AG09319 (cell line): ENCODE measurements around the gene FDX1.

Experiments used
- DNase-seq: peaks from one replicate; pipeline ENCODE4 v3.0.0-alpha.2; 2010; ENCODE audit warnings: low read depth; ENCODE audit errors: extremely low read depth
- TF ChIP-seq, protein P1 (sequence below): IDR thresholded peaks from 2 replicates; pipeline ENCODE4 v1.5.1; 2011; ENCODE audit warnings: low read depth, mild to moderate bottlenecking, inconsistent platforms, low read length, moderate library complexity

The FDX1 gene

DNA sequence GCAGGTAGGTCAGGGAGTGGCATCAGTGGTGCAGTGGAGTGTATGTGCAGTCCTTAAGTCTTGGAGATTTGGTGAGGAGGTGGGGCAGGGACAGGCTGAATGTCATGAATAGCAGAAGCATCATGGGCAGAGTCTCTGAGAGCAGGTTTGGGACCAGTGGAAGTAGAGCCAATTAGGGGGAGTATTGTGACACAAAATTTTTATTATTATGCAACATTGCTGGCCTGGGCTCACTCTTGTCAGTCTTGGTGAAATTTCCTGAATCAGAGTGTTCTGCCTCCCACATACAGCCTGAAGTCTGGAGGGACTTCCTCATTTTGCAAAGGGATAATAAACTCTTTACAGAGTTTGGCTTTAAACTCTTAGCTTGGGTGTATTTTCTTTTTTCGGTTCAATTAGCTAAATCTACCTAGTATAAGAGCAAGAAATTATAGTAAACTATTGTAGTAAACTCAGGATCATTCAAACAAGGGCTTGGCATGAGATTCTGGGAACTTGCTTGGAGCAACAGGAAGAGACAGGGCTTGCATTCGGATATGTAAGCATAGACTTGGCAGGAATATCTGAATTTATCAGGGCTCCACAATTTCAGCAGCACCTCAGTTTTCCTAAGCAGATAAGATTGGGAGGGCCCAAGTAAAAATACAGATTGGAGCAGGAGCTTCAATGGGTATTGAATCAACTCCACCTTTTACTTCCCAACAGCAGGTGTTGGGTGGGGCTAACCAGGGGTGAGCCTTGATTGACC is 67.7 kb downstream of the FDX1 start:
- TF ChIP-seq, protein P1, sequence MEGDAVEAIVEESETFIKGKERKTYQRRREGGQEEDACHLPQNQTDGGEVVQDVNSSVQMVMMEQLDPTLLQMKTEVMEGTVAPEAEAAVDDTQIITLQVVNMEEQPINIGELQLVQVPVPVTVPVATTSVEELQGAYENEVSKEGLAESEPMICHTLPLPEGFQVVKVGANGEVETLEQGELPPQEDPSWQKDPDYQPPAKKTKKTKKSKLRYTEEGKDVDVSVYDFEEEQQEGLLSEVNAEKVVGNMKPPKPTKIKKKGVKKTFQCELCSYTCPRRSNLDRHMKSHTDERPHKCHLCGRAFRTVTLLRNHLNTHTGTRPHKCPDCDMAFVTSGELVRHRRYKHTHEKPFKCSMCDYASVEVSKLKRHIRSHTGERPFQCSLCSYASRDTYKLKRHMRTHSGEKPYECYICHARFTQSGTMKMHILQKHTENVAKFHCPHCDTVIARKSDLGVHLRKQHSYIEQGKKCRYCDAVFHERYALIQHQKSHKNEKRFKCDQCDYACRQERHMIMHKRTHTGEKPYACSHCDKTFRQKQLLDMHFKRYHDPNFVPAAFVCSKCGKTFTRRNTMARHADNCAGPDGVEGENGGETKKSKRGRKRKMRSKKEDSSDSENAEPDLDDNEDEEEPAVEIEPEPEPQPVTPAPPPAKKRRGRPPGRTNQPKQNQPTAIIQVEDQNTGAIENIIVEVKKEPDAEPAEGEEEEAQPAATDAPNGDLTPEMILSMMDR, result no peak
- no peak for DNase-seq

DNA sequence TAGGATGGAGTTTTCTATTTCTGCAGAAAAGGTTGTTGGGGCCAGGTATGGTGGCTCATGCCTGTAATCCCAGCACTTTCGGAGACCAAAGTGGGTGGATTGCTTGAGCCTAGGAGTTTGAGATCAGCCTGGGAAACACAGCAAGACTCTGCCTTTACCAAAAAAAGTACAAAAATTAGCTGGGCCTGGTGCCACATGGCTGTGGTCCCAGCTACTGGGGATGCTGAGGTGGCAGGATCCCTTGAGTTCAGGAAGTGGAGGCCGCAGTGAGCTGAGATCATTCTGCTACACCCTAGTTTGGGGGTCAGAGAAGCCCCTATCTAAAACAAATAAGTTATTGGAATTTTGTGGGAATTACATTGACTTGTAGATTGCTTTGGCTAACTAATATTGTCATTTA is 71.7 kb downstream of the FDX1 start:
- no peak for DNase-seq
- TF ChIP-seq, protein P1, result no peak

DNA sequence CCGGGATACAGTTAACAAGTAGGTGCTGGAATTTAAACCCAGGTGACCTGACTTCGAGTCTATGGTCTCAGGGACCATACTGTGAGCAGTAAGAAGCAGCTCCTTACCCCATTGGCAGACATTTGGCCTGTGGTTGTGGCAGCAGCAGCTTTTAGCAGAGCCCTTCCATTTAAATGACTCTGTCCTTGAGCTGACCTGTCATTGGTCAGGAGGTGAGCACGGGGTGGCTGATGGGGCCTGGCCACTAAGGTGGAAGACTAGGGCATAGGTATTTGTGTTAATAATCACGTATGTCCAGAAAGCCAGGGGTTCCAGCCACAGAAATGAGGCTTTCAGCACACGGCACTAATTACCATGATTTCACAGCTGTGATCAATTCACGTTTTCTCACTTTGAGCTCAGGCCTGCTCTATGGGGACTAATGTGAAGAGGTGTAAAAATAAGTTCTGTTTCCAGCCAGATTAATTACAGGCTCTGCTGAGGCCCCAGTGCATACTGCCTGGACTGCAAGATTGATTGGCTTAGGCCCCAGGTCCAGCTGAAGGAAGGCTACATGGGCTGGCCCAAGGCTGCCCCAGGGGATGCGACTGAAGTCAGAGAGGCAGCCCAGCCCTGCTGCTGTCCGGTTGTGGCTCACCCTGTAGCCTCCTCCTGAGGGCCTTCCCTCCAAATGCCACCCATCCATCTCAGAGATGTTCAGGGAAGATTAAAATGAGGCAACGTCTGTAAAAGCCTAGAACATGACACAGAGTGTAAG is 76.0 kb downstream of the FDX1 start:
- TF ChIP-seq, protein P1, result no peak
- no peak for DNase-seq

DNA sequence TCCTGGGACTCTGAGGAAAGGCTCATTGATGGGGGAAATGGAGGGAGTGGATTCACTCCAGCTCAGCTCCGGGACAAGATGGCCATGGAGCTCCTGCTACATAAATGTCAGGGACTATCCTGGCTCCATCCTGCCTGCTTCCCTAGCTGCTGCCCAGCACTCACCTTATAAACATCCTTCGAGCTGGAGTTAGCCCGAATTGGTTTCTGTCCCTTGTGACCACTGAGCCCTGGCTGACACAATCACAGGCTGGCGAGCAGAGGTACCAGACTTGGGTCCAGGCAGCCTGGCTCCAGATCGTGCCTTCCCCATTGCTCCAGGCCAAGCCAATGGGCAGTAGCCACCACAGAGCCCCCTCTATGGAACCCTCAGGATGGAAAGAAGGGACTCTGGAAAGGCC is 77.6 kb downstream of the FDX1 start:
- TF ChIP-seq, protein P1, result no peak
- DNase-seq, result no peak

DNA sequence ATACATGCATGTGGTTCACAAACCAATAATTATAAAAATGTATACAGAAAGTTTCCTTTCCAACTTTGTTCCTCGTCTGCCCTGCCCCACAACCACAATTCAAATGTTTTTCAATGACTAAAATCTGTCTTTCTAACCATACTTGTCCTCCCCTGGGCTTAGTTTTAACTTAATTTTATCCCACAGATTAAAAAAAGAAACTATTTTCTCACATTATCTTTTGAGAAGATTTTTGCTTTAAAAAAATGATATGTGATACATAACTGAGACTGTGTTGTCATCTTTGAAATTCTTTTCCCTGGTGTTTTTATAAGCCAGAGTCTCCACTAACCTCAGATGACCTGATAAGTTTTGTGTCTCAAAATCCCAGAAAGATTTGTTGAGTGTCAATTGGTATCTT is 79.0 kb downstream of the FDX1 start:
- TF ChIP-seq, protein P1, result no peak
- no peak for DNase-seq

DNA sequence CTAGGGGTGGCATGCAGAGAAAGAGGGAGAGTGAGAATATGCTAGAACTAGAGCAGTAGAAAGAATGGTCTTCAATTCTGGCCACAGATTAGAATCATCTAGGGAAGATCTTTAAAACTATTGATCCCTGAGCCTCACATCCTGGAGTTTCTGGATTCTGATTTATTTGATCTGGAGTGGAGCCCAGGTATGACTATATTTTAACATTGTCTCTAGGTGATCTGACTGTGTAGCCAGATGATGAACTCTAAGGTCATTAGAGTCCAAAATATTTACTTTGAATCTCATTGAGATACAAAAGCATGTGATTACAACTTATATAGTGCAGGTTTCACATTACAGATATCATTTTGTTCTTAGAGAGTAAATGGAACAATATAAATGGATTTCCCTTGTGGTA is 79.7 kb downstream of the FDX1 start:
- no peak for DNase-seq
- TF ChIP-seq, protein P1, result no peak

DNA sequence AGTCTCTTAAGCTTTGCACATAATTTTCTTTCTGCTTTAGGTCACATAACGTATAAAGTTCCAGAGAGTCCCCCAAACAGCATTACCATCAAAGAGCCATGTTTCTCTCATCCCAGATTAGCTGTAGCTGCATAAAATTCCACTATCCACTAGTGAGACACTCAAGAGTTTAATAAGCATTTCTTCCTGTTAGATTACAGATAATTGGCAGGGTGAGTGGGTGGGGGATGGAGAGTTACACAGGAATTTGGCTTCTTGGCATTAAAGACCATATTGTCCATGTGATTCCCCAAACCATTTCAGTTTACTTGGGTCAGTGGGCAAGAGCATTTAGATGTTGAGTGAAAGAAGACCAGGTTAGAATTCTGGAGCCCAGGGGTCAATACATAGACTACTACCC is 82.3 kb downstream of the FDX1 start:
- TF ChIP-seq, protein P1, result no peak
- no peak for DNase-seq
